ENCODE results near the gene SMLR1.

DNA sequence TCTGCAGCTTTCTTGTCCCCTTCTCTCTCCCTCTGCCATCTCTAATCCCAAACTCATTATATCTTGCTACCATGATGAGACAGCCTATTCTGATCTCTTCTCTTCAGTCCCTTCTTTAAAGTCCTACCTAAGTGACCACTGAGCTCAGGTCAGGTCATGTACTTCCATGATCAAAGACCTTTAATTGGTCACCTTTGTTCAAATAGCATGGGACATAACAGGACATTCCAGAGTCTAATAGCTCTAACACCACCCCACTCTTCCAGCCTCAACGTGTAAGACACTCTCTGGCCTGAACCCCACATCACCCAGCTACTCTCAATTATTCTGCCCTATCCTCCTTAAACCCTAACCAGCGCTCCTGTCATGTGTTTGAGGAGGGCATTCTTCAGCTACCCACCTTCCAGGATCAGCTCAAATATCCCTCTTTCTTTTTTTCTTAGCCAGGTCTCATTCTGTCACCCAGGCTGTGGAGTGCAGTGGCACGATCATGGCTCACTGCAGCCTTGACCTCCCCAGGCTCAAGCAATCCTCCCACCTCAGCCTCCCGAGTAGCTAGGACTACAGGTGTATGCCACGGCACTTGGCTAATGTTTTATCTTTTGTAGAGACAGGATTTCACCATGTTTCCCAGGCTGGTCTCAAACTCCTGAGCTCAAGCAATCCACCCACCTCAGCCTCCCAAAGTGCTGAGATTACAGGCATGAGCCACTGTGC lies 2.1 kb upstream of the SMLR1 start:
- TF ChIP-seq CTCF (conservative IDR thresholded peaks at IDR 0.05 in 1 of 2, IDR thresholded peaks at IDR 0.05 in 1 of 2; ENCODE audit: extremely low read depth in 1 of 2, insufficient read depth in 1 of 2, low read depth in 1 of 2, low read length in 2 of 2), result no peak
- no peak for TF ChIP-seq EZH2 (IDR thresholded peaks at IDR 0.05; ENCODE audit: borderline replicate concordance, low read length)

All from mammary epithelial cell (primary cell).